Measurements from ENCODE around the gene DISC1. TPM values are rescaled to one million over a fixed set of nuclear protein-coding genes. Genes with fewer than 3 reads are reported as not detected.

Gene DISC1
- total and polyA plus RNA-seq, 2 of the 13 experiments (the other 11 are each of a cell fraction or from before 2014, with no cell fraction given), result 4.2 to 4.6 TPM

DNA sequence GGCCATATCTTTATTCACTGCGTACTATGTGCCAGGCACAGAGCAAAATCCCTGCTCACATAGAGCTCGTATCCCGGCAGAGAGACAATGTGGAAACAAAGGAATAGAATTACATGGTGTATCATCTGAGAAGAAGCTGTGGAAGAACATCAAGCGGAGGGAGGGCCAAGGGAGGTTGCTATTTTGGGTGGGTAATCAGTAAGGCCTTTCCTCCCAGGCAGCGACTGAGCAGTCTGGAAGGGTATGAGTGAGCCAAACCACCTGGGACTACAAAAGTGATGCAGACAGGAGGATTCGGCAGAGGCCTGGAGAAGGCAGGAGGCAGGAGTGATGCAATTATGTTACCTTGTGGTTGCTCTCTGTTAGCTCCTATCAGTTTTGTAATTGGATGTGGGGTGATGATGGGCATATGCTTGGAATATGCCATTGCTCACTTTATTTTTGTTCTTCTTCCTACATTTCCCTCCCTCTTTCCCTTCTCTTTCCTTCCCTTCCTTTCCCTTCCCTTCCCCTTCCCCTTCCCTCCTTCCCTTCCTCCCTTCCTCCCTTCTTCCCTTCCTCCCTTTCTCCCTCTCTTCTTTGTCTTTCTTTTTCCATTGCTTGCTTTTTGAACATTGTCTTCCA lies 172.9 kb downstream of the DISC1 start (continued):
- no peak for TF ChIP-seq FOXO1 (CRISPR knock-in tag; IDR thresholded peaks at IDR 0.05)
- no peak for TF ChIP-seq IKZF4 (CRISPR knock-in tag; IDR thresholded peaks at IDR 0.05; ENCODE audit: borderline replicate concordance, low read depth, not compliant biosample characterization)
- TF ChIP-seq PCBP1 (IDR thresholded peaks at IDR 0.05; ENCODE audit: borderline replicate concordance, low read depth, low read length), result 0 out of 2 replicates have a peak, but pooled peaks have one; percentile 69
- TF ChIP-seq ZNF484 (CRISPR knock-in tag; IDR thresholded peaks at IDR 0.05; ENCODE audit: borderline replicate concordance, low read depth), result no peak
- TF ChIP-seq, protein P1, sequence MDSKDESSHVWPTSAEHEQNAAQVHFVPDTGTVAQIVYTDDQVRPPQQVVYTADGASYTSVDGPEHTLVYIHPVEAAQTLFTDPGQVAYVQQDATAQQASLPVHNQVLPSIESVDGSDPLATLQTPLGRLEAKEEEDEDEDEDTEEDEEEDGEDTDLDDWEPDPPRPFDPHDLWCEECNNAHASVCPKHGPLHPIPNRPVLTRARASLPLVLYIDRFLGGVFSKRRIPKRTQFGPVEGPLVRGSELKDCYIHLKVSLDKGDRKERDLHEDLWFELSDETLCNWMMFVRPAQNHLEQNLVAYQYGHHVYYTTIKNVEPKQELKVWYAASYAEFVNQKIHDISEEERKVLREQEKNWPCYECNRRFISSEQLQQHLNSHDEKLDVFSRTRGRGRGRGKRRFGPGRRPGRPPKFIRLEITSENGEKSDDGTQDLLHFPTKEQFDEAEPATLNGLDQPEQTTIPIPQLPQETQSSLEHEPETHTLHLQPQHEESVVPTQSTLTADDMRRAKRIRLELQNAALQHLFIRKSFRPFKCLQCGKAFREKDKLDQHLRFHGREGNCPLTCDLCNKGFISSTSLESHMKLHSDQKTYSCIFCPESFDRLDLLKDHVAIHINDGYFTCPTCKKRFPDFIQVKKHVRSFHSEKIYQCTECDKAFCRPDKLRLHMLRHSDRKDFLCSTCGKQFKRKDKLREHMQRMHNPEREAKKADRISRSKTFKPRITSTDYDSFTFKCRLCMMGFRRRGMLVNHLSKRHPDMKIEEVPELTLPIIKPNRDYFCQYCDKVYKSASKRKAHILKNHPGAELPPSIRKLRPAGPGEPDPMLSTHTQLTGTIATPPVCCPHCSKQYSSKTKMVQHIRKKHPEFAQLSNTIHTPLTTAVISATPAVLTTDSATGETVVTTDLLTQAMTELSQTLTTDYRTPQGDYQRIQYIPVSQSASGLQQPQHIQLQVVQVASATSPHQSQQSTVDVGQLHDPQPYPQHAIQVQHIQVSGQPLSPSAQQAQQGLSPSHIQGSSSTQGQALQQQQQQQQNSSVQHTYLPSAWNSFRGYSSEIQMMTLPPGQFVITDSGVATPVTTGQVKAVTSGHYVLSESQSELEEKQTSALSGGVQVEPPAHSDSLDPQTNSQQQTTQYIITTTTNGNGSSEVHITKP (CRISPR knock-in tag; IDR thresholded peaks at IDR 0.05; ENCODE audit: low read depth), result no peak
- TF ChIP-seq ZFP62 (CRISPR knock-in tag; IDR thresholded peaks at IDR 0.05), result no peak
- TF ChIP-seq DMAP1 (CRISPR knock-in tag; IDR thresholded peaks at IDR 0.05), result no peak
- no peak for TF ChIP-seq ZNF317 (CRISPR knock-in tag; IDR thresholded peaks at IDR 0.05)
- no peak for TF ChIP-seq IRX3 (CRISPR knock-in tag; IDR thresholded peaks at IDR 0.05; ENCODE audit: borderline replicate concordance, low read depth)
- TF ChIP-seq, protein P2, sequence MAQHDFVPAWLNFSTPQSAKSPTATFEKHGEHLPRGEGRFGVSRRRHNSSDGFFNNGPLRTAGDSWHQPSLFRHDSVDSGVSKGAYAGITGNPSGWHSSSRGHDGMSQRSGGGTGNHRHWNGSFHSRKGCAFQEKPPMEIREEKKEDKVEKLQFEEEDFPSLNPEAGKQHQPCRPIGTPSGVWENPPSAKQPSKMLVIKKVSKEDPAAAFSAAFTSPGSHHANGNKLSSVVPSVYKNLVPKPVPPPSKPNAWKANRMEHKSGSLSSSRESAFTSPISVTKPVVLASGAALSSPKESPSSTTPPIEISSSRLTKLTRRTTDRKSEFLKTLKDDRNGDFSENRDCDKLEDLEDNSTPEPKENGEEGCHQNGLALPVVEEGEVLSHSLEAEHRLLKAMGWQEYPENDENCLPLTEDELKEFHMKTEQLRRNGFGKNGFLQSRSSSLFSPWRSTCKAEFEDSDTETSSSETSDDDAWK (CRISPR knock-in tag; IDR thresholded peaks at IDR 0.05), result no peak
- TF ChIP-seq NBN (conservative IDR thresholded peaks at IDR 0.05), result no peak
- TF ChIP-seq SOX13 (IDR thresholded peaks at IDR 0.05), result no peak
- peak in 1 of 2 experiments; percentile 14; a peak in 1 of 4 replicates for TF ChIP-seq SOX13 (CRISPR knock-in tag; conservative IDR thresholded peaks at IDR 0.05 in 1 of 2, IDR thresholded peaks at IDR 0.05 in 1 of 2)
